Gastrocnemius medialis (tissue), 4 donors: Measurements from ENCODE around the gene PLXNA1.

Experiments
- CTCF ChIP-seq, 5 experiments: fragments of 450-650 bp in 3 of 5; fragments of 200-600 bp in 2 of 5; sonication (generic) in 2 of 5; IDR thresholded peaks in 4 of 5; conservative IDR thresholded peaks in 1 of 5; 1 replicate in 4 of 5; 2 replicates in 1 of 5; pipeline ENCODE4 v1.5.1; 2016 to 2019; ENCODE audit warnings: antibody characterized with exemption in 5 of 5, mild to moderate bottlenecking in 3 of 5, moderate library complexity in 3 of 5
- POLR2A ChIP-seq, 2 donors: fragments of 450-650 bp; IDR thresholded peaks; one replicate each; pipeline ENCODE4 v1.6.1; 2017; ENCODE audit warnings: antibody characterized with exemption in 2 of 2, mild to moderate bottlenecking in 2 of 2, moderate library complexity in 2 of 2

DNA sequence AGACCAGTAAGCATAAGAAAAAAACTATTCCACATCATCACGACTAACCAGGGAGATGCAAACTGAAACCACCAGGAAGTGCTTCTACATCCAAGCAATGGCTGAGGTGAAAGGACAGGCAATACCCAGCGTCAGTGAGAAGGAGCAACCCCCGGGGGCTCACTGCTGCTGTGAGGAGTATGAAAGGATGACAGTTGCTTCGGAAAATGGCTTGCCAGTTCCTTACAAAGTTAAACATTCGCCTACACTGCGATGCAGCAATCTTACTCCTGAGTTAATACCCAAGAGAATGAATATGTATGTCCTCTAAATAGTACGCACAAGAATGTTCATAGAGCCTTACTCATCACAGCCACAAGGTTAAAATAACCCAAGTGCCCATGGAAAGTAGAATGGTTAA, 13.3 kb upstream of the PLXNA1 start:
- TF ChIP-seq CTCF (IDR thresholded peaks at IDR 0.05 in 4 of 5, conservative IDR thresholded peaks at IDR 0.05 in 1 of 5), result no peak
- no peak for TF ChIP-seq POLR2A (IDR thresholded peaks at IDR 0.05)
